22Rv1 (cell line): ENCODE results near the gene WNT9A.
"Not testable (repeated sequence)": the region's sequence is repeated elsewhere in the genome, so short reads cannot be mapped to it uniquely, and the experiment has no call there.

ENCODE experiments used
- ZFX ChIP-seq: fragments of 450-650 bp; IDR thresholded peaks from 2 replicates; pipeline ENCODE4 v1.6.1; 2017; ENCODE audit warnings: antibody characterized with exemption, borderline replicate concordance
- TF ChIP-seq, protein P1 (sequence below): fragments of 450-650 bp; IDR thresholded peaks from 2 replicates; pipeline ENCODE4 v1.5.1; 2017; ENCODE audit warnings: mild to moderate bottlenecking

- TF ChIP-seq, protein P1, sequence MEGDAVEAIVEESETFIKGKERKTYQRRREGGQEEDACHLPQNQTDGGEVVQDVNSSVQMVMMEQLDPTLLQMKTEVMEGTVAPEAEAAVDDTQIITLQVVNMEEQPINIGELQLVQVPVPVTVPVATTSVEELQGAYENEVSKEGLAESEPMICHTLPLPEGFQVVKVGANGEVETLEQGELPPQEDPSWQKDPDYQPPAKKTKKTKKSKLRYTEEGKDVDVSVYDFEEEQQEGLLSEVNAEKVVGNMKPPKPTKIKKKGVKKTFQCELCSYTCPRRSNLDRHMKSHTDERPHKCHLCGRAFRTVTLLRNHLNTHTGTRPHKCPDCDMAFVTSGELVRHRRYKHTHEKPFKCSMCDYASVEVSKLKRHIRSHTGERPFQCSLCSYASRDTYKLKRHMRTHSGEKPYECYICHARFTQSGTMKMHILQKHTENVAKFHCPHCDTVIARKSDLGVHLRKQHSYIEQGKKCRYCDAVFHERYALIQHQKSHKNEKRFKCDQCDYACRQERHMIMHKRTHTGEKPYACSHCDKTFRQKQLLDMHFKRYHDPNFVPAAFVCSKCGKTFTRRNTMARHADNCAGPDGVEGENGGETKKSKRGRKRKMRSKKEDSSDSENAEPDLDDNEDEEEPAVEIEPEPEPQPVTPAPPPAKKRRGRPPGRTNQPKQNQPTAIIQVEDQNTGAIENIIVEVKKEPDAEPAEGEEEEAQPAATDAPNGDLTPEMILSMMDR = not testable (repeated sequence)
- TF ChIP-seq ZFX = not testable (repeated sequence)
Observed at GRCh38 chr1:227973724-227974288, 26.1 kb upstream of the WNT9A start.
